BLaER1 treated with 17β-estradiol and CSF1 and Interleukin-3, amounts not matched to agents 10 nM and 100 nM (cell line): ENCODE measurements around the gene CDKAL1.

Experiments
- H3K27ac ChIP-seq, 11 experiments: shearing (Covaris generic); formaldehyde crosslinking; 2 replicates each; pipeline ENCODE4 v1.8.1; 2022
- H3K27me3 ChIP-seq, 11 experiments: shearing (Covaris generic); formaldehyde crosslinking; 2 replicates each; pipeline ENCODE4 v1.8.1; 2022
- H3K36me3 ChIP-seq, 11 experiments: shearing (Covaris generic); formaldehyde crosslinking; 2 replicates each; pipeline ENCODE4 v1.8.1; 2022
- H3K4me1 ChIP-seq, 10 experiments: shearing (Covaris generic); formaldehyde crosslinking; 2 replicates each; pipeline ENCODE4 v1.8.1; 2022
- H3K4me2 ChIP-seq, 11 experiments: shearing (Covaris generic); formaldehyde crosslinking; 2 replicates each; pipeline ENCODE4 v1.8.1; 2022
- H3K4me3 ChIP-seq, 10 experiments: shearing (Covaris generic); formaldehyde crosslinking; 2 replicates each; pipeline ENCODE4 v1.8.1; 2022
- H3K9ac ChIP-seq, 11 experiments: shearing (Covaris generic); formaldehyde crosslinking; 2 replicates each; pipeline ENCODE4 v1.8.1; 2022
- H3K9me3 ChIP-seq, 11 experiments: shearing (Covaris generic); formaldehyde crosslinking; replicated peaks in 1 of 11; 2 replicates each; pipeline ENCODE4 v1.8.1; 2022
- H4K20me1 ChIP-seq, 11 experiments: shearing (Covaris generic); formaldehyde crosslinking; 2 replicates each; pipeline ENCODE4 v1.8.1; 2022
- Cebpa-rat ChIP-seq, 11 experiments: shearing (Covaris generic); IDR thresholded peaks; 2 replicates each; pipeline ENCODE4 v1.8.1; 2022

CDKAL1 gene

GRCh38 chr6:21262504-21262903 is 728.2 kb downstream of the CDKAL1 start:
- H4K20me1 ChIP-seq, result no peaks in the 10 kb centered on the region
- H3K36me3 ChIP-seq, result no peaks in the 10 kb centered on the region
- no peak overlapping the region for H3K4me2 ChIP-seq
- TF ChIP-seq Cebpa-rat (IDR thresholded peaks at IDR 0.05), result no peak
- H3K27ac ChIP-seq, result no peak overlapping the region
- H3K4me1 ChIP-seq, result no peaks in the 10 kb centered on the region
- H3K9ac ChIP-seq, result no peak overlapping the region
- H3K27me3 ChIP-seq, result no peaks in the 10 kb centered on the region
- no peak overlapping the region for H3K4me3 ChIP-seq
- peaks cover 0 to 7% (median 0%) of the 10 kb centered on the region in 11 experiments; a peak in 4 of 22 replicates for H3K9me3 ChIP-seq

GRCh38 chr6:21263531-21264287 is 729.5 kb downstream of the CDKAL1 start:
- Histone ChIP-seq H3K9me3 (peaks cover 0 to 7% (median 0%) of the 10 kb centered on the region in 11 experiments; a peak in 4 of 22 replicates), H3K36me3 (no peaks in the 10 kb centered on the region), H4K20me1 (no peaks in the 10 kb centered on the region), H3K4me2 (no peak overlapping the region), H3K27ac (no peak overlapping the region), H3K4me3 (no peak overlapping the region), H3K9ac (no peak overlapping the region), H3K27me3 (no peaks in the 10 kb centered on the region), H3K4me1 (no peaks in the 10 kb centered on the region)
- no peak for TF ChIP-seq Cebpa-rat (IDR thresholded peaks at IDR 0.05)

GRCh38 chr6:21264288-21265033 is 730.2 kb downstream of the CDKAL1 start:
- Histone ChIP-seq H3K27me3 (no peaks in the 10 kb centered on the region), H3K36me3 (no peaks in the 10 kb centered on the region), H3K4me1 (no peaks in the 10 kb centered on the region), H3K4me3 (no peak overlapping the region), H3K4me2 (no peak overlapping the region), H4K20me1 (no peaks in the 10 kb centered on the region), H3K27ac (no peak overlapping the region), H3K9me3 (peaks cover 0 to 7% (median 0%) of the 10 kb centered on the region in 11 experiments; a peak in 5 of 22 replicates), H3K9ac (no peak overlapping the region)
- no peak for TF ChIP-seq Cebpa-rat (IDR thresholded peaks at IDR 0.05)

- Histone ChIP-seq H3K27ac (no peak overlapping the region), H3K27me3 (no peaks in the 10 kb centered on the region), H3K4me1 (no peaks in the 10 kb centered on the region), H3K9ac (no peak overlapping the region), H4K20me1 (no peaks in the 10 kb centered on the region), H3K4me3 (no peak overlapping the region), H3K36me3 (no peaks in the 10 kb centered on the region), H3K9me3 (peaks cover 0 to 7% (median 0%) of the 10 kb centered on the region in 11 experiments; a peak in 5 of 22 replicates), H3K4me2 (no peak overlapping the region)
- TF ChIP-seq Cebpa-rat (IDR thresholded peaks at IDR 0.05), result no peak
Observed at GRCh38 chr6:21265034-21265729, 730.9 kb downstream of the CDKAL1 start.

- H3K4me3 ChIP-seq, result no peak overlapping the region
- no peaks in the 10 kb centered on the region for H3K4me1 ChIP-seq
- no peak overlapping the region for H3K27ac ChIP-seq
- no peaks in the 10 kb centered on the region for H3K36me3 ChIP-seq
- H3K9me3 ChIP-seq, result peaks cover 0 to 7% (median 0%) of the 10 kb centered on the region in 11 experiments; a peak in 5 of 22 replicates
- no peak overlapping the region for H3K9ac ChIP-seq
- H4K20me1 ChIP-seq, result no peaks in the 10 kb centered on the region
- H3K27me3 ChIP-seq, result no peaks in the 10 kb centered on the region
- no peak for TF ChIP-seq Cebpa-rat (IDR thresholded peaks at IDR 0.05)
- H3K4me2 ChIP-seq, result no peak overlapping the region
Observed at GRCh38 chr6:21265730-21266044, 731.4 kb downstream of the CDKAL1 start.

DNA sequence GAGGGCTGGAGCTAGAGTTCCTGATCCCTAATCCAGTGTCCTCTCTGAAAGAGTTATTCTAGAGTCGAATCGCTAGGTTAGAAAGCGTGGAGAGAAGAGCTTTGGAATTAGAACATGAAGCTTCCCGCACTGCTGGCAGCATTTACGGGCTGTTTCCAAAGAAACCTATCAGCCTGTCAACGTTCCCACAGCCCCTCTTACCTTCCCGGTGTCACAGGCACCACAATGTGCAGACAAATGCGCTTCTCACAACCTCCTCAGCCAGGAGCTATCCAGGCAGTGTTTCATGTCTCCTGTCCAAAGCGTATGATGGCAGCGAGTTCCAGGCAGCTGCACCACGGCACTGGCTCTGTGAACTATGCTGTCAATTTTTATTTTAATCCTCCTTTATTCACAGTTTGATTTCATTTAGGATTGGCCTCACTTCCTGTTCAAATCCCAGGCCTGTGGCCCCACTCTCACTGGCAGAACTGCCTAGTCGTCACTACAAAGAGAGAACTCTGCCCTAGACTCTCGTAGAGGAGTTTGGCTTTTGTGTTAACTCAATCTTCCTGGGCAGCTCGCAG is 736.5 kb downstream of the CDKAL1 start:
- Histone ChIP-seq H3K36me3 (no peaks in the 10 kb centered on the region), H3K27ac (no peak overlapping the region), H3K9ac (no peak overlapping the region), H3K27me3 (no peaks in the 10 kb centered on the region), H3K4me3 (no peak overlapping the region), H3K9me3 (peaks cover 5 to 18% (median 12%) of the 10 kb centered on the region in 11 experiments; a peak in 13 of 22 replicates), H3K4me2 (no peak overlapping the region), H3K4me1 (no peaks in the 10 kb centered on the region), H4K20me1 (no peaks in the 10 kb centered on the region)
- no peak for TF ChIP-seq Cebpa-rat (IDR thresholded peaks at IDR 0.05)

DNA sequence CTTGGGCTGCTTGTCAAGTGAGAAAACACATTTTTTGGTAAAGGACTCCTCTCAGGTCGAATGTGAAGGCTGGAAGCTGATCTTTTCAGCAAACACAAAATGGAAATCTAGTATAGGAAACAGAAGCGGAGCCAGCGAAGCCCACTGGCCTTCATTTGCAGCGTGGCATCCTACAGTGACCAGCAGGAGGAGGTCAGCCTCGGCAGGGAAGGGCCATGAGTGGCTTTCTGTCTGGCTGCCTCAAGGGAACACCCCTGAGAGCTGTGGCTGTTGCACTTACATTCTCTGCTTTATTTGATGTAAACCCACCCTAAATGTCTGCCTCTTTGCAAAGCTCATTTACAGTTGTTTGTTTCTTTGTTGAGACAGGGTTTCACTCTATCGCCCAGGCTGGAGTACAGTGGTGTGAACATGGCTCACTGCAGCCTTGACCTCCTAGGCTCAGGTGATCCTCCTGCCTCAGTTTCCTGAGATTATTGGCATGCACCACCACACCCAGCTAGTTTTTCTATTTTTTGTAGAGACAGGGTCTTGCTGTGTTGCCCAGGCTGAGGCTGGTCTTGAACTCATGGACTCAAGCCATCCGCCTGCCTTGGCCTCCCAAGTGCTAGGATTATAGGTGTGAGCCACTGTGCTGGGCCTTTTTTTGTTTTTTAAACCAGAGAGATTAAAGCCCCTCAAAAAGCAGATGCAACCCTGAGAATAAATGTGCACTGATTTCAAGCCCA is 737.3 kb downstream of the CDKAL1 start:
- H4K20me1 ChIP-seq, result no peaks in the 10 kb centered on the region
- no peak overlapping the region for H3K27ac ChIP-seq
- H3K27me3 ChIP-seq, result no peaks in the 10 kb centered on the region
- no peak overlapping the region for H3K4me2 ChIP-seq
- no peak overlapping the region for H3K4me3 ChIP-seq
- H3K4me1 ChIP-seq, result no peaks in the 10 kb centered on the region
- no peak overlapping the region for H3K9ac ChIP-seq
- TF ChIP-seq Cebpa-rat (IDR thresholded peaks at IDR 0.05), result no peak
- H3K36me3 ChIP-seq, result no peaks in the 10 kb centered on the region
- H3K9me3 ChIP-seq, result peaks cover 5 to 18% (median 12%) of the 10 kb centered on the region in 11 experiments; a peak in 13 of 22 replicates

GRCh38 chr6:21273451-21273850 is 739.2 kb downstream of the CDKAL1 start:
- Histone ChIP-seq H3K4me2 (no peak overlapping the region), H3K9ac (no peak overlapping the region), H3K36me3 (no peaks in the 10 kb centered on the region), H3K4me1 (no peaks in the 10 kb centered on the region), H3K4me3 (no peak overlapping the region), H3K27ac (no peak overlapping the region), H4K20me1 (no peaks in the 10 kb centered on the region), H3K27me3 (no peaks in the 10 kb centered on the region), H3K9me3 (peaks cover 5 to 18% (median 12%) of the 10 kb centered on the region in 11 experiments; a peak in 13 of 22 replicates)
- TF ChIP-seq Cebpa-rat (IDR thresholded peaks at IDR 0.05), result no peak
